ENCODE measurements around the gene PTEN. TPM values are rescaled to one million over a fixed set of nuclear protein-coding genes. Genes with fewer than 3 reads are reported as not detected.

The PTEN gene
- total RNA-seq, 1 experiment from 2014 or later, result 58.7 TPM

DNA sequence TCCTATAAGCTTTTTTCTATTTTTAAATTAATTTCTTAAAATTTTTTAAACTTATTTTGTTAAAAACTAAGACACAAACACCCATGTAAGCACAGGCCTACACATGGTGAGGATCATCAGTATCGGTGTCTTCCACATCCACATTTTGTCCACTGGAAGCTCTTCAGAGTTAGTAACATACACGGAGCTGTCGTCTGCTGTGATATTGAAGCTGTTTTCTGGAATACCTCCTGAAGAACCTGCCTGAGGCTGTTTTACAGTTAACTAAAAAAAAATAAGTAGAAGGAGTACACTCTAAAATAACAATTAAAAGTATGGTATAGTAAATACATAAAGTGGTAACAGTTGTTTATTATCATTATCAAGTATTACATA lies 17.8 kb upstream of the PTEN start:
- Histone ChIP-seq H3K9me2 (ENCODE audit: insufficient read depth) (no peaks in the 10 kb centered on the region), H3K27ac (ENCODE audit: low read depth, low read length) (peak overlapping the region; percentile 54; the same call in 1 of the 2 replicates), H3K36me3 (ENCODE audit: control insufficient read depth in 1 of 2, insufficient read depth in 2 of 2, low read length in 2 of 2) (no peaks in the 10 kb centered on the region), H3K9ac (ENCODE audit: low read length) (peak overlapping the region; percentile 46), H2AFZ (ENCODE audit: low read depth, low read length, poor library complexity, severe bottlenecking) (peak overlapping the region; percentile 96), H3K79me2 (ENCODE audit: insufficient read depth, low read length) (no peaks in the 10 kb centered on the region), H4K20me1 (ENCODE audit: insufficient read depth) (no peaks in the 10 kb centered on the region), H3K4me1 (ENCODE audit: control insufficient read depth in 1 of 2, insufficient read depth in 2 of 2, low read length in 2 of 2) (peaks cover 37 to 64% of the 10 kb centered on the region in 2 experiments), H3K4me3 (replicated peaks in 1 of 2; ENCODE audit: low read depth in 1 of 2, low read length in 2 of 2) (peak overlapping the region in 1 of 2 experiments; percentile 34; a peak in 2 of 4 replicates), H3K27me3 (ENCODE audit: insufficient read depth, low read length) (no peaks in the 10 kb centered on the region), H3K4me2 (ENCODE audit: low read length) (peak overlapping the region; percentile 69), H3K9me3 (ENCODE audit: control insufficient read depth in 1 of 2, insufficient read depth in 1 of 2, low read depth in 1 of 2, low read length in 2 of 2) (no peaks in the 10 kb centered on the region)
- ChIA-PET POLR2A (interaction anchor here (1.3 to 2.8 kb wide), 3 partner anchors 14 to 28 kb away, joined by 3 to 16 read pairs (median 6); partner anchors contain the start of genes ATAD1 and KLLN), RAD21 (ENCODE audit: low non-redundant PET in 1 of 2, low total read pairs in 2 of 2, uncharacterized antibody in 2 of 2, unreplicated experiment in 2 of 2) (no interaction called here), CTCF (interaction anchor here (1.0 to 1.4 kb wide), 3 partner anchors 12 to 543 kb away, joined by 3 to 5 read pairs (median 3); no protein-coding TSS in a partner anchor)
- DNase-seq (ENCODE audit: low read depth, low spot score) (no peak), ATAC-seq (peak; percentile 39)
- BruUV-seq (replicated peaks), result no TSS peak
- TF ChIP-seq CEBPB (IDR thresholded peaks at IDR 0.05; ENCODE audit: low read depth) (0 out of 2 replicates have a peak, but pooled peaks have one; percentile 40), RAD21 (IDR thresholded peaks at IDR 0.05; ENCODE audit: low read depth) (no peak), TCF7L2 (IDR thresholded peaks at IDR 0.05; ENCODE audit: borderline replicate concordance, extremely low read depth, insufficient read depth, insufficient read length) (no peak), ELF1 (IDR thresholded peaks at IDR 0.05; ENCODE audit: borderline replicate concordance, low read depth) (no peak), ZNF274 (IDR thresholded peaks at IDR 0.05; ENCODE audit: low read depth, low read length) (no peak), CBX3 (IDR thresholded peaks at IDR 0.05; ENCODE audit: low read depth) (peak; percentile 8), YY1 (IDR thresholded peaks at IDR 0.05; ENCODE audit: extremely low read depth, insufficient replicate concordance, low read depth, low read length) (no peak), ZFX (IDR thresholded peaks at IDR 0.05) (no peak), POLR2A (IDR thresholded peaks at IDR 0.05; ENCODE audit: borderline replicate concordance, extremely low read depth, insufficient read depth, insufficient read length) (no peak), EZH2phosphoT487 (IDR thresholded peaks at IDR 0.05; ENCODE audit: borderline replicate concordance) (no peak), SIN3A (IDR thresholded peaks at IDR 0.05; ENCODE audit: low read depth) (0 out of 2 replicates have a peak, but pooled peaks have one; percentile 28)
- TF ChIP-seq, protein P1, sequence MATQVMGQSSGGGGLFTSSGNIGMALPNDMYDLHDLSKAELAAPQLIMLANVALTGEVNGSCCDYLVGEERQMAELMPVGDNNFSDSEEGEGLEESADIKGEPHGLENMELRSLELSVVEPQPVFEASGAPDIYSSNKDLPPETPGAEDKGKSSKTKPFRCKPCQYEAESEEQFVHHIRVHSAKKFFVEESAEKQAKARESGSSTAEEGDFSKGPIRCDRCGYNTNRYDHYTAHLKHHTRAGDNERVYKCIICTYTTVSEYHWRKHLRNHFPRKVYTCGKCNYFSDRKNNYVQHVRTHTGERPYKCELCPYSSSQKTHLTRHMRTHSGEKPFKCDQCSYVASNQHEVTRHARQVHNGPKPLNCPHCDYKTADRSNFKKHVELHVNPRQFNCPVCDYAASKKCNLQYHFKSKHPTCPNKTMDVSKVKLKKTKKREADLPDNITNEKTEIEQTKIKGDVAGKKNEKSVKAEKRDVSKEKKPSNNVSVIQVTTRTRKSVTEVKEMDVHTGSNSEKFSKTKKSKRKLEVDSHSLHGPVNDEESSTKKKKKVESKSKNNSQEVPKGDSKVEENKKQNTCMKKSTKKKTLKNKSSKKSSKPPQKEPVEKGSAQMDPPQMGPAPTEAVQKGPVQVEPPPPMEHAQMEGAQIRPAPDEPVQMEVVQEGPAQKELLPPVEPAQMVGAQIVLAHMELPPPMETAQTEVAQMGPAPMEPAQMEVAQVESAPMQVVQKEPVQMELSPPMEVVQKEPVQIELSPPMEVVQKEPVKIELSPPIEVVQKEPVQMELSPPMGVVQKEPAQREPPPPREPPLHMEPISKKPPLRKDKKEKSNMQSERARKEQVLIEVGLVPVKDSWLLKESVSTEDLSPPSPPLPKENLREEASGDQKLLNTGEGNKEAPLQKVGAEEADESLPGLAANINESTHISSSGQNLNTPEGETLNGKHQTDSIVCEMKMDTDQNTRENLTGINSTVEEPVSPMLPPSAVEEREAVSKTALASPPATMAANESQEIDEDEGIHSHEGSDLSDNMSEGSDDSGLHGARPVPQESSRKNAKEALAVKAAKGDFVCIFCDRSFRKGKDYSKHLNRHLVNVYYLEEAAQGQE (IDR thresholded peaks at IDR 0.05; ENCODE audit: low read depth), result no peak
- TF ChIP-seq, protein P2, sequence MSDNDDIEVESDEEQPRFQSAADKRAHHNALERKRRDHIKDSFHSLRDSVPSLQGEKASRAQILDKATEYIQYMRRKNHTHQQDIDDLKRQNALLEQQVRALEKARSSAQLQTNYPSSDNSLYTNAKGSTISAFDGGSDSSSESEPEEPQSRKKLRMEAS (IDR thresholded peaks at IDR 0.05), result no peak
- intact Hi-C loops (cut with micrococcal nuclease), result loop anchor here (2.0 kb wide), 1 partner anchor 17 kb away; the partner anchor contains the start of genes KLLN and PTEN
